ENCODE measurements around the gene CRABP2. TPM values are rescaled to one million over a fixed set of nuclear protein-coding genes. Genes with fewer than 3 reads are reported as not detected.

CRABP2 gene
- total RNA-seq, 2 donors from 2014 or later = 1.6 to 2.3 TPM

- DNase-seq (ENCODE audit: low spot score in 2 of 2) (no peak), ATAC-seq (no peak)
- Mint-ChIP-seq H3K36me3 (no peaks in the 10 kb centered on the region), H3K27ac (no peak overlapping the region), H3K9me3 (no peaks in the 10 kb centered on the region)
Measured at GRCh38 chr1:156669794-156670193, 35.6 kb downstream of the CRABP2 start.

DNA sequence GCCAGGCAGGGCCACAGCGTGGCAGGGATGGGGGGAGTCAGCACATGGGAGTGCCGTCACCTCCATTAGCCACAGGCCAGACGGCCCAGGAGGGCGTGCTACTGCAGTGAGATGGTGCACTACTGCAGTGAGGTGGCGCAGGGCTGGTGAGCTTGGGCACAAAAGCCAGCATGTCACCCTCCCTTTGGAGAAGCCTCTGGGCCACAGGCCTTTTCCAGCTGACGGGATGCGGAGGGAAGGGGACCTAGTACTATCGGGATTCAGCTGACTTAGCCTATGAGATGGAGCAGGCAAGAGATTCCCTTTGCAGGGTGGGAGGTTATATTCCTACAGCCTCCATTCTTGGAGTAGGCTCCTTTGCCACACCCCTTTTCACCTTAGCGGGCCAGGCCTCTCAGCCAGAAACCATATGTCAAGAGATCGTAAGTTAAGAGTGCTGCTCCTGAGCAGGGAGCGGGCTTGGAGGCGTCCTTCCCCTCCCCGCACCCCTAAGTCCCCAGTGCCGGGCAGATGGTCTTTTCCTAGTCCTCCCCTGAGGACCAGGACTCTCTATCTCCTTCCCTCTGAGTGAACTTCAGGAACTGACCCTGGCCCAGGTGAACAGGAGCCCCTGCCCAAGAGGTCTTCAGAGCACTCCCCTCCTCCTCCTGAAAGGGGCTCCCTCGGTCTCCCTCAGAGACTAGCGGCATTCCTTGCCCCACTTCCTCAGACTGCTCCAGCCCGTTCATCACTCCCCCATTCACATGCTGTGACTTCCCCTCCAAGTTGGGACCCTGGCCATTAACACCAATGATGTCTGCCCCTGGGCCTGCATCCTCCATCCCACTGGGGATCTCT, 36.4 kb downstream of the CRABP2 start:
- no peak for DNase-seq (ENCODE audit: low spot score in 2 of 2)
- Mint-ChIP-seq H3K9me3 (no peaks in the 10 kb centered on the region), H3K27ac (no peak overlapping the region), H3K36me3 (no peaks in the 10 kb centered on the region)
- no peak for ATAC-seq

GRCh38 chr1:156667968-156668709, 37.2 kb downstream of the CRABP2 start:
- no peaks in the 10 kb centered on the region for H3K36me3 Mint-ChIP-seq
- no peak overlapping the region for H3K27ac Mint-ChIP-seq
- DNase-seq (ENCODE audit: low spot score in 2 of 2) = no peak
- no peak for ATAC-seq
- H3K9me3 Mint-ChIP-seq = no peaks in the 10 kb centered on the region

GRCh38 chr1:156667610-156667967, 37.8 kb downstream of the CRABP2 start:
- H3K9me3 Mint-ChIP-seq = no peaks in the 10 kb centered on the region
- no peak overlapping the region for H3K27ac Mint-ChIP-seq
- no peaks in the 10 kb centered on the region for H3K36me3 Mint-ChIP-seq
- ATAC-seq (no peak), DNase-seq (ENCODE audit: low spot score in 2 of 2) (no peak)

DNA sequence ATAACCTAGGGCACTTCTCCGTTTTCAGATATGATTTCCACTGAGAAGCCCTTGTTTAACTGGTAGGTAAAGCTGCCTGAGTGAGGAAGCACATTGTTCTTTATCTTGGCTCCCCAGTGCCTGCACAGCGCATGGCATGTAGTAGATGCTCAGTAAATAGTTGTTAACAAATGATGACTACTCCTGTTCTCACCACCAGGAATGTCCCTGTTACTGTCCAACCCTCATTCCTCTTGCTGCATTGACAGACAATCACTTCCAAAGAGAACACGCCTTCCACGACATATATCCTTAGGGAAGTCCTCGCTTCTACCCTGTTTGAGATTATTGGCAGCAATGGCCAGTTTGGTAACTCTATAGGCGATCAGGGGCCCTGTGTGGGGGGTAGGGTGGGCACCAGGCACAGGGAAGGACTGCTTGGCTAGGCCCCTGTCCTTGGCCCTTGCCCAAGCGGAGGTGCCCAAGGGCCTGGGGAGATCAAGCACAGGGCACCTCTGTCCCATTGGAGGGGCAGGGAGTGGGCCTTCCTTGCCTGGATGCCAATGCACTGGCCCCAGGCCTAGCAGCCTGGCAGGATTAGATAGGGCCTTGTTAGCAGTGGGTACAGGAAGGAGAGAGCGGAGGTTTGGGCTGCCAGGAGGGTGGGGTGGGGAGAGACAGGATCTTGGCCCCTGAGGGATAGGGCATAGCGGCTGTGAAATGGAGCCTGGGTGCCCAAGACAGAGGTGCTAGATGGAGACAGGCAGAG, 38.3 kb downstream of the CRABP2 start:
- H3K36me3 Mint-ChIP-seq = no peaks in the 10 kb centered on the region
- no peak overlapping the region for H3K27ac Mint-ChIP-seq
- no peaks in the 10 kb centered on the region for H3K9me3 Mint-ChIP-seq
- ATAC-seq = no peak
- no peak for DNase-seq (ENCODE audit: low spot score in 2 of 2)

- ATAC-seq = no peak
- Mint-ChIP-seq H3K27ac (peak overlapping the region; percentile 24 to 53), H3K36me3 (no peaks in the 10 kb centered on the region), H3K9me3 (no peaks in the 10 kb centered on the region)
- DNase-seq (ENCODE audit: low spot score in 2 of 2) = no peak
Measured at GRCh38 chr1:156665539-156665938, 39.8 kb downstream of the CRABP2 start.

DNA sequence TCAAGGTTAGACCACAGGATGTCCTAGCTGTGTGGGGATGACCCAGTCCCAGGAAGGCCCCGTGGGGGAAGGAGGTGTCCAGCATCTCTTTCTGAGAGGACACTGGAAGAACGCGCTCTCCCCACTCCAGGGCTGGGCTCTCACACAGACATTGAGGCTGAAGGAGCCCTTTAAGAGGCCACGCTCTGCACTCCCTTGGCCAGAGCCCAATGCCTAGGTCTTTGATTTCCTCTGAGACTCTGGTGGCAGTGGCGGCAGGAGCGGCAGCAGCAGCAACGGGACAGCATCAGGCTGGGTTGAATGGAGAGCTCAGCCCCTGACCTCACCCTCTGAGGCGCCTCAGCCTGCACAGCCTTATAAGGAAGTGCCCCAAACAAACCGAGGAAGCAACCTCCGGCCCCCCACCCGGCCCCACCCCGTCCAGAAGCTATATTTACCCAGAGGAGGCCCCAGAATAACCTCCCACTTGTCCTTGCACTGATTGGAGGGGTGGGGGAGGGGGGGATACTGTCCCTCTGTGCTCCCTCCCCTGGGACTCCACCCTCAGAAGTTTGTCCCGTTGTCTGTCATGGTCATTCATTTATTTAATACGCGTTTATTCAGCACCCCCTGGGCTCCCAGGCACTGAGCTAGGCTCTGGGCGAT, 40.5 kb downstream of the CRABP2 start:
- H3K9me3 Mint-ChIP-seq = no peaks in the 10 kb centered on the region
- no peak for ATAC-seq
- no peak for DNase-seq (ENCODE audit: low spot score in 2 of 2)
- no peaks in the 10 kb centered on the region for H3K36me3 Mint-ChIP-seq
- H3K27ac Mint-ChIP-seq = no peak overlapping the region

DNA sequence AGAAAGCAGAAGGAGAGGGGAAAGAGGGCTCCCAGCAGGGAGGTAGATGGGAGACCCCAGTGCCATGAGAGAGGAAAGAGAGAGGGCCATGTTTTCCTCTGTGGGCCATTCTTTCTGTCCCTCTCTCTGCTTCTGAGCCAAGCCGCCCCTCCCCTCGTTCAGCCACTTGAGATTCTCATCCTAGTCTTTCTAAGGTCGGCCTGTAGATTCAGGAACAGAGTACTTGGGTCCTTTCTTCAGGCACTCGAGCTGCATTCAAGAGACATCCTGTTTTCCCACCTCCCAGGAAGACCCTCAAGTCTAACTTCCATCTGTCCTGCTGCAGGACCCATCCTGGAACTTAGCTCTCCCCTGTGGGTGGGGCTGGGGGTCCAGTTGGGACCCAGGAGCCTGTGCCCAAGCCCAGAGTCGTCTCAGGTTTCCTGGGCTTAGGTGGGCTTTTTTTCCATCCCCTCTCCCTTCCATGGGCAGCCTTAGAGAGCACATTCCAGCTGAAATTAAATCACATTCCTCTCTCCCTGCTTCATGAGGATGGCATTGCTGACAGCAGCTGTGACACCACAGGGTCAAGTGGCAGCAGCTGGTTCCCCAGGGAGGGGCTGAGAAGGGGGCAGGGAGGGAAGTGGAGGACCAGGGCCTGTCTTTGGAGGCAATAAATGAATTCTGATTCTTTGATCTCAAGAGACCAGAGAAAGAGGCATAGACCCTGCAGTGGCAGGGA, 41.2 kb downstream of the CRABP2 start:
- no peak for ATAC-seq
- no peak for DNase-seq (ENCODE audit: low spot score in 2 of 2)
- Mint-ChIP-seq H3K9me3 (no peaks in the 10 kb centered on the region), H3K36me3 (no peaks in the 10 kb centered on the region), H3K27ac (no peak overlapping the region)

- DNase-seq (ENCODE audit: low spot score in 2 of 2) = no peak
- H3K9me3 Mint-ChIP-seq = no peaks in the 10 kb centered on the region
- H3K27ac Mint-ChIP-seq = peak overlapping the region in 1 of 2 donors; percentile 32
- no peak for ATAC-seq
- no peaks in the 10 kb centered on the region for H3K36me3 Mint-ChIP-seq
Measured at GRCh38 chr1:156663178-156663577, 42.2 kb downstream of the CRABP2 start.

GRCh38 chr1:156662800-156663055, 42.7 kb downstream of the CRABP2 start:
- Mint-ChIP-seq H3K36me3 (no peaks in the 10 kb centered on the region), H3K27ac (peak overlapping the region in 1 of 2 donors; percentile 32), H3K9me3 (no peaks in the 10 kb centered on the region)
- DNase-seq (ENCODE audit: low spot score in 2 of 2) (no peak), ATAC-seq (no peak)

DNA sequence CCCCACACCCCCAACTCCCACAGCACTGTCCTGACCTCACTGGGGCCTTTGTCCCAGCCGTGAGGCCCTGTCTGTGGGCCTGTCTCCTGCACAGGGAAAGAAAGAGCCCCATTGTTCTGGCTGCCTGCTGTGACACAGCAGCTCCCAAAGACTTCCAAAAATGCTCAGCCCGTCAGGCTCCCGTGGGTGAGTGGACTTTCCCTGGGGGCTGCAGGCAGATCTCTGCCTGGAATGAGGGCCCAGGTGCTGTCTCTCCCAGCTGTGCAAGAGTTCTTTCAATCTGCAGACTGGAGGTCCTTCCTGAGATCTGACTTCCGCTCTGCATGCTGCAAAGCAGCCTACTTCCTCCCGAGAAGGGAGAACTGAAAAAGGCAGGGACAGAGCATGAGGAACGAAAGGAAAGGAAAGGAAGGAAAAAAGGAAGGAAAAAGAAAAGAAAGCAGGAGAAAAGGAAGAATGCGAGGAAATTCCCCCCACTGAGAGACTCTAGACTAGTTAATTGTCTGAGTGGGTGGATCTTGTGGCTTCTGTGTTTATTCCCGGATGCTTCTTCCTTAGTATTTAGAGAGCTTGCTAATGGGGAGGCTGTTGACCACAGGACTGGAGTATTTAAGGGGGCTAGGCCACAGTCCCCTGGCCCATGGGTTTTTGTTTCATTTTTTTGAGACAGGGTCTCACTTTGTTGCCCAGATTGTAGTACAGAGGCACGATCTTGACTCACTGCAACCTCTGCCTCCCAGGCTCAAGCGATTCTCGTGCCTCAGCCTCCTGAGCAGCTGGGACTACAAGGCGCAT, 43.2 kb downstream of the CRABP2 start:
- Mint-ChIP-seq H3K27ac (peak overlapping the region in 1 of 2 donors; percentile 32), H3K36me3 (no peaks in the 10 kb centered on the region), H3K9me3 (no peaks in the 10 kb centered on the region)
- ATAC-seq (no peak), DNase-seq (ENCODE audit: low spot score in 2 of 2) (no peak)

DNA sequence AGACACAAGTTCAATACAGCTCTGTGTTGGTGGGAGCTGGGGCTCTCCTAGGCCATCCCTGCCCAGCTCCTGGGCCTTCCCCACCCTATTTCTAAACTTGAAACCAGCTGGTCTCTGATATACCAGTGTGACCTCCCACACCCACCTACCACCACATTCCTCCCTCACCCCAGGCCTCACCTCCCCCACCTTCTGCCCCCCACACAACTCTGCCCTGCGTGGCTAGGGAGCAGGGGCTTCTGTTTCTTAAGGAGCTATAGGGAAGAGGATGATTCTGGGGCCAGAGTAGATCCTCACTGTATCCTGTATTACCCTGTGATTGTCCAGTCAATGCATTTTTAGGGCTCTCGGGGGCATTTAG, 44.7 kb downstream of the CRABP2 start:
- Mint-ChIP-seq H3K36me3 (no peaks in the 10 kb centered on the region), H3K9me3 (no peaks in the 10 kb centered on the region), H3K27ac (peak overlapping the region; percentile 71 to 90)
- DNase-seq (ENCODE audit: low spot score in 2 of 2) = no peak
- peak; percentile 11 to 29 for ATAC-seq

DNA sequence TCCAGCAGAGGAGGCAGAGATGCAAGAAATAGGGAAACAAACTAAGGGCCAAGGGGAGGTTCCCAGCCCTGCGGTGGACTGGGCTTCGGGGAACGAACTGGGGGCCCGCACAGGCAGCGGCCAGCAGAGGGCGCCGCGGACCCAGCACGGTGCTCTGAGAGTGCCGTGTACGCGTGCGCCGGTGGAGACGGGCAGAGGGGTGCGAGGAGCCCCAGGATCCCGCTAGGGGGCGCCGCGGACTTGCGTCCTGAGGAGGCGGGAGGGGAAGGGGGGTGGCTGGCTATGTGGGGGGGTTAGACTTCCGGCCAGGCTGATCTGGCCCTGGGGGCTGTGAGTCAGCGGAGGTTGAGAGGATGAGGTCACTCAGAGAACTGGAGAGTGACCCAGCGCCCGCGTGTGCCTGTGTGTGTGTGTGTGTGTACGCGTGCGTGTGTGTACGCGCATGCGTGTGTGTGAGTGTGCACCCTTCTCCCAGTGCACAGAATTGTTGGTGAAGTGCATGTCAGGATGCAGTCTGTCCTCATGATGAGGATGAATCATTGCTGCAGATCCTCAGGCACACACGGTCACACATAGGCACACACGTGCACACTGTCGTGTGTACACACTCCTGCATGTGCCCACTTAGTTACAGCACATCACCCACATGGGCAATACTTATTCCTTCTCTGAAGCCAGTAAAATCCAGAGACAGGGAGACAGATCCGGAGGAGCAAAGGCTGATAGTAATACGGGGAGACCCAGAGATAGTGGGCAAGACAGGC, 45.2 kb downstream of the CRABP2 start:
- peak; percentile 79 to 88 for ATAC-seq
- Mint-ChIP-seq H3K27ac (peak overlapping the region; percentile 69 to 71), H3K36me3 (no peaks in the 10 kb centered on the region), H3K9me3 (no peaks in the 10 kb centered on the region)
- peak; percentile 90 to 99 for DNase-seq (ENCODE audit: low spot score in 2 of 2)

GRCh38 chr1:156659661-156659987, 45.8 kb downstream of the CRABP2 start:
- Mint-ChIP-seq H3K27ac (peak overlapping the region; percentile 65 to 69), H3K9me3 (no peaks in the 10 kb centered on the region), H3K36me3 (no peaks in the 10 kb centered on the region)
- no peak for ATAC-seq
- DNase-seq (ENCODE audit: low spot score in 2 of 2) = no peak

- DNase-seq (ENCODE audit: low spot score in 2 of 2) = no peak
- H3K36me3 Mint-ChIP-seq = no peaks in the 10 kb centered on the region
- no peak for ATAC-seq
- peak overlapping the region; percentile 65 to 69 for H3K27ac Mint-ChIP-seq
- no peaks in the 10 kb centered on the region for H3K9me3 Mint-ChIP-seq
Measured at GRCh38 chr1:156658945-156659574, 46.3 kb downstream of the CRABP2 start.

All from activated naive CD4-positive, alpha-beta T cell treated with anti-CD3 and anti-CD28 coated beads, Interleukin-2, amount 50 U/mL, for 72 hours (primary cell).